Measurements from ENCODE around the gene PARM1. TPM values are rescaled to one million over a fixed set of nuclear protein-coding genes. Genes with fewer than 3 reads are reported as not detected.

Gene PARM1
- total and polyA plus RNA-seq, 8 donors, result 1.8 to 24.6 (median 8.4) TPM

DNA sequence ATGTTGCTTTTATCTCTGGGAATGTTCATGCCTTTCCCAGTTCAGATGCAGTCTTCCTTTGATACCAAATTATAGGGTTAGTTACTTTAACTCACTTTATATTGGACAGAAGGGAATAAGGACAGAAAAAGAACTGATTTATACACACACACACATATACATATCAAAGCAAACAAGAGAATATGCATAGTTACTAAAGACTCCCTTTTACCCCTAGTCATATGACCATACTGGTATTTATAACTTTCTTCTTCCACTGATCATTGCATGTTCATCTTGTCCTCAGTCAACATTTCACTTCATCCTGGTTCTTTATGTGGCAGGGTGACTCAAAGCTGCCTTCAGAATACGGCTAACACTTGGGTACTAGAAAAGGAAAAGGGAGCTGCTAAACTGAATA lies 120.4 kb downstream of the PARM1 start:
- H3K27me3 ChIP-seq, result no peaks in the 10 kb centered on the region

GRCh38 chr4:75054078-75054477 lies 121.2 kb downstream of the PARM1 start:
- H3K27ac ChIP-seq, result no peak overlapping the region
- intact Hi-C loops (cut with DNase I; ENCODE audit: low total_unique reads), result no loop called here
- H3K4me3 ChIP-seq, result no peak overlapping the region
- WGBS, 5 donors, result 72 to 83% (median 82%) methylated on average over 3 of the region's 3 CpGs
- no peaks in the 10 kb centered on the region for H3K36me3 ChIP-seq
- no peaks in the 10 kb centered on the region for H3K27me3 ChIP-seq
- H3K4me1 ChIP-seq, result no peaks in the 10 kb centered on the region
- no peaks in the 10 kb centered on the region for H3K9me3 ChIP-seq
- TF ChIP-seq CTCF (IDR thresholded peaks at IDR 0.05) (no peak), POLR2A (IDR thresholded peaks at IDR 0.05) (no peak)
- DNase-seq, result no peak

More for the DNA sequence above, 120.4 kb downstream of the PARM1 start:
- TF ChIP-seq CTCF (IDR thresholded peaks at IDR 0.05) (no peak), POLR2AphosphoS5 (IDR thresholded peaks at IDR 0.05) (no peak), EP300 (IDR thresholded peaks at IDR 0.05) (no peak), POLR2A (IDR thresholded peaks at IDR 0.05) (no peak)
- H3K27ac ChIP-seq, result no peak overlapping the region
- no peaks in the 10 kb centered on the region for H3K36me3 ChIP-seq
- 74 to 91% (median 90%) methylated on average over 1 of the region's 1 CpG for WGBS, 5 donors
- intact Hi-C loops (cut with DNase I; ENCODE audit: low total_unique reads), result no loop called here
- DNase-seq, result no peak
- H3K4me1 ChIP-seq, result no peaks in the 10 kb centered on the region
- no peak overlapping the region for H3K4me3 ChIP-seq
- no peaks in the 10 kb centered on the region for H3K9me3 ChIP-seq

DNA sequence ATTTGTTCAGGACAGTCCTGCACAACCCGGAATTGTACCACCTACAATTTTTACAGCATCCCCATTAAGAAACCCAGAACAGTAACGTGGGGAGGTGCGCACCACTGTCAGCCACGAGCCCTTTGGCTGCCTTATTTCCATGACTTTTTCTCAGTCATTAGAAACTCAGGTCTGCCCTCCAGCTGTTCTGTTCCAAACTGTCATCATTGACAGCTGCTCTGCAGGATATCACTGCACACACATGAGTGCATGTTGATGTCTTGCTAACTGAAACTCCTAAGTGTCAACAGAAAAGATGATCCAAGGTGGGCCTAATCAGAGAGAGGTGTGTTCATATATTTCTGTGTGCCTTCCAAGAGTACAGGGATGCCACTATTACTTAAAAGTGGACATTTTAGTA lies 123.4 kb downstream of the PARM1 start:
- Histone ChIP-seq H3K27ac (no peak overlapping the region), H3K4me1 (no peaks in the 10 kb centered on the region), H3K9me3 (no peaks in the 10 kb centered on the region), H3K27me3 (no peaks in the 10 kb centered on the region), H3K36me3 (no peaks in the 10 kb centered on the region), H3K4me3 (no peak overlapping the region)
- intact Hi-C loops (cut with DNase I; ENCODE audit: low total_unique reads), result no loop called here
- TF ChIP-seq CTCF (IDR thresholded peaks at IDR 0.05), result no peak
- TF ChIP-seq POLR2A (IDR thresholded peaks at IDR 0.05), result no peak
- no peak for TF ChIP-seq EP300 (IDR thresholded peaks at IDR 0.05)
- TF ChIP-seq POLR2AphosphoS5 (IDR thresholded peaks at IDR 0.05), result no peak
- no peak for DNase-seq
- 76 to 90% (median 78%) methylated on average over 4 of the region's 4 CpGs for WGBS, 5 donors

- TF ChIP-seq EP300 (IDR thresholded peaks at IDR 0.05) (no peak), POLR2A (IDR thresholded peaks at IDR 0.05) (no peak), POLR2AphosphoS5 (IDR thresholded peaks at IDR 0.05) (no peak), CTCF (IDR thresholded peaks at IDR 0.05) (no peak)
- Histone ChIP-seq H3K9me3 (no peaks in the 10 kb centered on the region), H3K36me3 (no peaks in the 10 kb centered on the region), H3K4me1 (no peaks in the 10 kb centered on the region), H3K27ac (no peak overlapping the region), H3K27me3 (no peaks in the 10 kb centered on the region), H3K4me3 (no peak overlapping the region)
- 90 to 96% (median 93%) methylated on average over 8 to 15 of the region's 15 CpGs for WGBS, 5 donors
- DNase-seq, result no peak
- intact Hi-C loops (cut with DNase I; ENCODE audit: low total_unique reads), result no loop called here
These were observed 124.5 kb downstream of the PARM1 start for GRCh38 chr4:75057369-75057768.
